GM18867 (cell line): ENCODE data around the gene PEF1.

Source experiments
- ATAC-seq: cut with Tn5 transposase; IDR thresholded peaks from one replicate; pipeline ENCODE4 v1.9.1; 2021; ENCODE audit warnings: mild to moderate bottlenecking, moderate library complexity; ENCODE audit not compliant: unreplicated experiment

PEF1 gene

DNA sequence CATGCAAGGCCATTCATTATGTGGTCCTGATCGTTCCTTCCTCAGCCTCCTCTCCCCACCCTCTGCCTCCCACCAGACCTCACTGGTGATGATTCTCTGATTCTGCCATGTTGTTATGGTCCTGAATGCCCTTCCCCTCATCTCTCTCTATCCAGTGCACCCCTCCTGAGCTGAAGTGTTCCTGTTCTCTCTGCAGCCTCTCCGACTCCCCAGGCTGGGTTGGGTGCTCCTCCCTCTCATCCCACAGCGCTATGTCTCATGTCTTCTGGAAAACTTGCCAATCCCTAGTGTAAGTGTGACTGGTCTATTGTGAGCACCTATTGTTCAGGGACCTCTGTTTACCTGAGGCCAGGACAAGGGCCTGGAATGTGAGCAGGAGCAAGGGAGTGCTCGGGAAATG, 11.1 kb upstream of the PEF1 start:
- no peak for ATAC-seq

DNA sequence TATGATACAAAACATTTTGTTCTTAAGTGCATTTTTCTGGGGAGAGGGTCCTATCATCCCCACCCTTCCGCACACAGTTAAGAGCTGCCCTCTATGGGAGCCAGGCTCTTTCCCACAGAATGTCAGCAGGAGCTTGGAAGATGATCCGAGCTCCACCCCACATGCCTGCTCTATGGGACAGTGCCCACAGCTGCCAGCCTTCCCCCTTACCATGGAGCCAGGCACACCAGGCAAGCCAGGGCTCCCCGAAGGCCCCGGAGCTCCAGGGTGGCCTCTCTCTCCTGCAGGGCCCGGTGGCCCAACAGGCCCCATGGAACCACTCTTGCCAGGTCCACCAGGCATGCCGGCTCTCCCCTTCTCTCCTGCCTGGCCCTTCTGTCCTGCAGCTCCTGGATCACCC, 10.4 kb upstream of the PEF1 start:
- ATAC-seq = no peak

DNA sequence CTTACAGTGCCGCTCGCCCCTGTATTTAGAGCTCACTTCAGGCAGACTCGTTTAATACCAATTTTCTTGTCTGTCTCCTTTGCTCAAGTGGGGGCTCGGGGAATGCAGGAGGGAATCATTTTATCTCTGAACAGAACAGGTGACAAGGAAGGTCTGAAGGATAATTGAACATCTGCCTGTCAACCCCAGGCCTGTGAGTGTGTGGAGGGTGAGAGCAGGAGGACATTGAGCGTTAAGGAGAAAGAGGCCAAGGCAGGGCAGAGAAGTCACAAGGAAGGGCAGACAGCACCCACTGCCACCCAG, 9.7 kb upstream of the PEF1 start:
- ATAC-seq = no peak

DNA sequence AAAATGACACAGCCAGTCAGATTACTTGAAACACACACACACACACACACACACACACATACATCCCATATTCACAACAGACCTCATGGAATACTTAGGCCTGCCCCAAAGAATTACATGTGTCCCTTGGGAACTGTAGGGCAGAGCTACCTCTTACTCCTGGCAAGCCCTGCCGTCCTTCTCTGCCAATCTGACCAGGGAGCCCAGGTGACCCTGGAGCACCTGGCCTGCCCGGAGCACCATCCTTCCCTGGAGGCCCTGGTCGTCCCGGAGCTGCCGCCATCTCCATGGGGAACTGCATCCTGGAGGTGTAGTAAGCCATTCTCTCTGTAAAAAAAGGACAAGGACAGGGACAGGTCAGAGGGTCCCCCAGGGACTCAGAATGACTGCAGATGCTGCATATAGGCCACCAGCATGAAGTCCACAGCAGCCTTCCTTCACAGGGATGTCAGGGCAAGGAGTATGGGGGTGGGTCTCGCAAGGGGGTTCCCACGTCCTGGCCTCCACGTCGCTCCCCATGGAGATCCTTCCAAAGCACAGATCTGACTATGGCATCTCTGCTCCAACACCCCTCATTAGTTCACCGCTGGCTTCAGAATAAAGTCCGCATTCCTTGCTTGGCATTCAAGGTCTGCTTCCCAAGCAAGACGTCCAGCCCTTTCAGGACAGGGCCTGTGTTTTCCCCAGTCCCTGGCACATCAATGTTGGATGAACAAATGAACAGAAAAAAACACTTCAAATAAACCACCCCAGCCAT, 9.2 kb upstream of the PEF1 start:
- no peak for ATAC-seq

DNA sequence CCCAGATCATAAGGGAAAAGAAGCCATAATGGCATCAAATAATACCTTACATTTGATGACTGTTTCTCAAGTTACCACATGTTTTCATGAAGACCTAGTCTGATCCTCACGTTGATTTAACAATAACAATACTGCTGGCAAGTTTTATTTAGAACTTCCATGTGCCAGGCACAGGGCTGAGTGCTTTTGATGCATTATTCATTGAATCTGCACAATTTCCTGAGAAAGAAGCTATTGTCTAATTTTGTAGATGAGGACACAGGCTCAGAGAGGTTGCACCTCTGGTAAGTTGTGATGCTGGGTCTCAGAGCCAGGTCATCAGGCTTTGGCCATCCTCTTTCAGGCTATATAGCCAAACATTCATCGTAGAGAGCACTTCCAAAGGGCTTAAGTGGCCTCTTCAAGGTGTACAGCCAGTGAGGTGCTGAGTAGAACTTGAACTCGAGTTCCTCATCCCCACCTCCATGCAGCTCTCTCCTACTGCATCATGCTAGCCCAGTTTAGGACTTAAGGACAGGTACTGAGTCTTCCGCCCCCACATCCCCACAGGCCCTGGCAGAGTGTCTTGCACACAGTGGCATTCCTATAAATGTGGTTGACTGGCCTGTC, 8.3 kb upstream of the PEF1 start:
- ATAC-seq = no peak

DNA sequence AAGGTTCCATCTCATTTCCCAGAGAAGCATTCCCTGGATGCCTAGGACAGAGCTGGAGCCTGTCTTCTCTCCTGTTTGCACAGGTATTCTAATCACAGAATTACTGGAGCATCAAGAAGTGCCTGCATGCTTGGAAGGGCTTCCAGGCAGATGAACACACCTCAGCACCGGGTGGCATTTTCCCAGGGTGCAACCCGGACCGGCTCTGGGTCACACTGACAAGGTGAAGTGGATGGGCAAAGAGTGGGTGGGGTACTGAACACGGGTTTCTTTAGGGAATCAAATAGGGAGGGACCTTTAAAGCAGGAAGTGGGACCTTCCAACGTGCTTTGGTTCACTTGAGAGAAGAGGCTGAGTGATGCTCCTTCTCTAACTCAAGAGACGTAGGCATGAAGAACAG, 7.1 kb upstream of the PEF1 start:
- no peak for ATAC-seq

DNA sequence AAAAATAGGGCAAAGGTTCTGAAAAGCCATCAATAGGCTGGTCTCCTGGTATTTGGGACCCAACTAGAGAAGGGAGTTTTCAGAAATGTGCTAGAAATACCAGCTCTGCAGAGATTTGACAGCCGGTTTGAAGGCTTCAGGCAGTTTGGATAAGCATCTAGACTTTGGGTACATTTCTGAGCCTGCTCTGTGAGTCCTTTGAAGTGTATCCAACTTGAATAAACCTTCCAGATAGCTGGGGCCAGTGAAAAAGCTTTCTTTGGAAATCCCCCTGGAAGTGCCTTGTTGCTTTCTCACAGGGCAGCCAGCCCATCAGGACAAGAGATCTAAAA, 6.4 kb upstream of the PEF1 start:
- ATAC-seq = no peak

DNA sequence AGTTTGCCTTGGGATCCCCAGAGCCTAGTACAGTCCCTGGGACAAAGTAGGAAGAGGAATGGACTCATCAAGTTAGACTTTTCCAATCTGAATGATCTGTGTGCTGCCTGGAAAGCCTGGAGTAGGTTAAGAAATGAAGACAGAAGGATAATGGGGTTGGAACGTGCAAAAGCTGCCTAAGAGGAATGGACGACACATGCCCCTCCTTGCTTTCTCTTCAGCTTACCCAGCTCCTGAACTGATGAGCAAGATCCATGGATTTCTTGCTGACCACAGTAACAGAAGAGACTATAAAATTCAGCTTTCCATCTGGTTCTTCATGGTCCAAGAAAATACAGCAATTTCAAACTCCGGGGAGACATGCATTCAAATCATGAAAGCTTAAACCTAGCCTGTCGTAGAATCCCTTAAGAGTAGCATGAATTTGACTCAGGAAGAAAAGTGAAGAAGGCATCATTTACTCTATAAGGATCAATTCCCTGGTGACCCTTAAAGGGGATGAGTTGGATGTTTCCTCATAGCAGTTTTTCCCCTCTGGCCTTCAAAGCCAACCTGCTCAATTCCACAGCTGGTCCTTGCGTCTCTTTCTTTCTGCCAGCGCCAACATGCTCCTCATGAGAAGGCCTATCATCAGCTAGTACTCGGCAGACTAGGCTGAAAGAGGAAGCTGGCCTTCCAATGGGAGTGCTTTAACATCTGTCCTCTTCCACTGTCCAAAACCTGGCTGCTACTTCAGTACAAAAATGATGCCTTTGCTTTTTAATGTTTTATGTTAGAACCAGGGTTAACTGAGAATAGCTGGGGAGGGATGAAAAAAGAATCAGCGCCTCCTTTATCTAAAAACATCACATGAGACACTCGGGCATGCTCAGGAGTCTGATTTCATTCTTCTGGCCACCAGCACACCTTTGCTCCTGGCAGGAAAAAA, 5.7 kb upstream of the PEF1 start:
- no peak for ATAC-seq

DNA sequence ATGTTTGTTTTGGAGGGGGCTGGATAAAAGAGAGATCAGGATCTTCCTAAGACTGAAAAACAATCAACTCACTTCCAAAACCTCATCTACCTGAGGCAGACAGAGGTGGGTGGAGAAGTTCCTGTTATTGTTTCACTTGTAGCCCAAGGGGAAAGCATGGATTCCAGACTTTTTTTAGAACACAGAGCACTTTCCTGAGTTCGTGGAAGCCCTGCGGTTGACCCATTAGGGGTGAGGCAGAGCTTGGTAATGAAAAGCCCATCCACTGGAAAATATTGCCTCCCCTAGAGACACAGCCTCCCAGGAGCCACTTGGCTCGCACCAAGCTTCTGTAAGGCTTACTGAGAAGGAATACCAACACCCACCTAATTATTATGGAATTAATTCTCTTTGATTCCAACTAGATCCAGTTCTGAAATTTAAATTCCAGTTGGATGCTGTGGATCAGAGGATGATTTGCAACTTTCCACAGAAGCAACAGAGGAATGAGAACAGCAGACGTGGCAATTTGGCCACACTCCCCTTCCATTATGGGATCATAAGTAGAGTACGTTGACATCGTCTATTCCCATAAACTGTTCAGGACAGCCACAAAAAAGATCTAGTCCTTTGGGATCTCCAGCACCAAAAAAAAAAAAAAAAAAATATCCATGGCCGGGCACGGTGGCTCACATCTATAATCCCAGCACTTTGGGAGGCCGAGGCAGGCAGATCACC, 4.1 kb upstream of the PEF1 start:
- no peak for ATAC-seq

DNA sequence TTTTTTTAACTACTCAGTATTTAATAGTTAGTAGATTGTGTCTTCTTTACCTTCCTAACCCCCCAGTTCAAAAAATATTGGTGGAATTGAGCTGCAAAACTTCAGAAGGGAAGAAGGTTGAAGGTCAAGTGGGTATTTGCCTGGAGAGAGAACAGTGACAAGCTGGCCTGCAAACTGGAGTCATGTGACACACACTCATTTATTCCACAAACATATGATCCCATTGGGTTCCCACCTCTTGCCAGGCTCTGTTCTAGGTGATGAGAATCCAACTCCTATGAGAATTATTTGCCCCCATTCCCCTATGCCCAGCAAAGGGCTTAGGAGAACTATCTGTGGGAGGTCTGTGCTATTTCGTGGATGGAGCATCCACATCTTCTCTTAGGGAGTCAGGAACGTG, 3.5 kb upstream of the PEF1 start:
- no peak for ATAC-seq

DNA sequence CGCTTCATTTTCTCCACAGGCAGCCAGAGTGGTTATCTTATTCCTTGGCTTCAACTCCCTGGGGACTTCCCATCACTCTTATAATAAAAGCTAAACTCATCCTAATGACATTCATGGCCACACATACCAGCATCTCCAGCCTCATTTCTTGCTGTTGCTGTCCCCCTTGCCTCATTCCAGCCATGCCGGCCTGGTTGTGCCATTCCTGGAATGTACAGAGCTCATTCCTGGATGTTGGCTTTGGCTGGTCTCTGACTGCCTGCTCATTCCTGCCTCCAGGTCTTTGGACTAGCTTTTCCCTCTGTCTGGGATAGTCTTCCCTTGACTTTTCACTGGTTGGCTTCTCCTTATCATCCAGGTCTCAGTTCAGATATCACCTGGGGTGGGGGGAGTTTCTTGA, 2.4 kb upstream of the PEF1 start:
- no peak for ATAC-seq

DNA sequence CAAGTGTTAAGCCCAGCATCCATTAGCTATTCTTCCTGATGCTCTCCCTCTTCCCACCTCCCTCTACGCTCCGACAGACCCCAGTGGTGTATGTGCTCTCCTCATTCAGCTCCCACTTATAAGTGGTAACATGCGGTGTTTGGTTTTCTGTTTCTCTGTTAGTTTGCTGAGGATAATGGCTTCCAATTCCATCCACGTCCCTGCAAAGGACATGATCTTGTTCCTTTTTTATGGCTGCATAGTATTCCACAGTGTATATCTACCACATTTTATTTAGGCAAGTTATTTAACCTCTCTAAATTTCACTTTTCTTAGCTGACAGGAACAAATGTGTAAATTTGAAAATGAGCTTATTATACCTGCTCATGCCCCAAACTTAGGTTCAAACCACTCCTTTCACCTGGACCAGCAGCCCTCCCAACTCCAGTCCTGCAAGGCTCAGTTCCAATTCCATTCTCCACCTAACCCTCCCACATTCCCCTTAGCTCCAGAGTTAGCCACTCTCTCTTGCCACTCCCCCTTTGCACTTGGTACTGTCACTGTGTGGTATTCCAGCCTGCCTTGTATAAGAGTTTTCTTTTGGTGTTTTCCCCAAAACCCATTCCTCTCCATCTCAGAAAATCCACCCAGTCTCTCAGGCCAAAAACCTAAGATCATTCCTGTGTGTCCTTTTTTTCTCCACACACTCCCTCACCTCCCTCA, 1.7 kb upstream of the PEF1 start:
- no peak for ATAC-seq

DNA sequence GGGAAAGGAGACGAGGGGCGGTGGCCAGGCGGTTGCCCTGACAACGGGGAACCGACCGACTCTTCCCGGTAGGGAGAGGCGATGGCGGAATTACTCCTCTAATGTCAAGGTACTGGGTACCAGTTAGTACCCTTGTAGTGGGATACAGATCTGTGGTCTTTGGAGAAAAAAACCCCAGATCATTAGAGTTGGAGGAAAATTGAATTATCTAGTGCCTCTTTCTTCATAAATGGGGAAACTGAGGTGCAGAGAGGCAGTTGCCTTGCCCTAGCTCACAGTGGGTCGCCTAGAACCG, 545 bp upstream of the PEF1 start:
- ATAC-seq = no peak

DNA sequence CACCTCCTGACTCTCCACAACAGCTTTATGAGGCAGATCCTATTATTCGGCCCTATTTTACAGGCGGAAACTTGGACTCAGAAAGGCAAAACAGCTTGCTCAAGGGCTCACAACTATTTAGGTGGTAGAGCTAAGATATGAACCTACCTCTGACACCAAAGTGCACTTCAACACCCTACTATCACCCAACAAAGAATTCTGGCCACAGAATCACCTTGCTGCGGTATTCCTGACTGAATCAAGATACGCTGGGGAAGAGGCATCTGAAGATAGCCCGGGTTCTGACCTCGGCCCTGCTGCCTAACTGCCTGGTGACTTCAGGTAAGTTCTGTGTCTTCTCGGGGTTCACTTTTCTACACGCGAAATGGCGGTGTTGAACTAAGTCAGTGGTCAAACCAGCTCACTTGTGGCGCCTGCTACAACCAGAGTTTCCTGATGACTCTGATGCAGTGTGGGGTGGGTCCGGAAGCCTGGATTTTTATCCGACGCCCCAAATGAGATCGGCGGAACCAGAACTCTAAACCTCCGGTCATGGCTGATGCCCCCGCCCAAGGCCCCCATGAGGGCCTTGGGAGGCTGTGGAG, 608 bp downstream of the PEF1 start:
- ATAC-seq = no peak

DNA sequence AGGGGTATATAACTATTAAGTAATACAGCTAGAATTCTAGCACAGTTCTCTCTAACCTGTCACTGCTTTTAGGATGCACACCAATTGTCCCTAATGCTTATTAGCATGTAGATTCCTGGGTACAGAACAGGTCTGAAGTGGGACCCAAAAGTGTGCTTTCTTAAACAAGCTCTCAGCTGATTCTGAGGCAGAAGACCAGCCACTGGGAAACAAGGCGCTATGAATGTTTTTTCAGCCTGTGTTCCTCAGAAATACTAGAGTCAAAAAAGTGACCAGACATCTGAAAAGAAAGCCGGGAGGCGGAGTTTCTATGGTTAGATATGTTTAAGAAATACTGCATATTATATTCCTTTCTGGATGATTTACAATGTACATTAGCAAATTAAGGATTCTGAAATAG, 1.8 kb downstream of the PEF1 start:
- ATAC-seq = no peak

DNA sequence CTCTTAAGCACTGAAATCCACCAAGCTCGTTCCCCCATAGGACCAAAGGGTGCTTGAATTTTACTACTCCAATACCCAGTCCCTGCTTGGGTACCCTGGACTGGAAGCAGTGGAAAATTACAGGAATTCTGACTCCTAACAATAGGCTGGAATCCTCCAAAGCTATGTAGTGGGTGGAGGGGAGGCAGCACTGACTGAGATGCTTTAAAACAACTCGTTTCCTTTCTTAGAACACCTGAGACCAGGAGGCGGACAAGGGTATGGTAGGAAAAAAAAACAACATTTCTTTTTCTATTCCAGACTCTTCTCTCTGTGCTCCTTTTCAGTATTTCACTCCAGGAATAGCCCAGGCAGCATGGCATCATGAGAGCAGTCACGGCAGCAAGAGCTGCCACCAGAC, 2.3 kb downstream of the PEF1 start:
- no peak for ATAC-seq

DNA sequence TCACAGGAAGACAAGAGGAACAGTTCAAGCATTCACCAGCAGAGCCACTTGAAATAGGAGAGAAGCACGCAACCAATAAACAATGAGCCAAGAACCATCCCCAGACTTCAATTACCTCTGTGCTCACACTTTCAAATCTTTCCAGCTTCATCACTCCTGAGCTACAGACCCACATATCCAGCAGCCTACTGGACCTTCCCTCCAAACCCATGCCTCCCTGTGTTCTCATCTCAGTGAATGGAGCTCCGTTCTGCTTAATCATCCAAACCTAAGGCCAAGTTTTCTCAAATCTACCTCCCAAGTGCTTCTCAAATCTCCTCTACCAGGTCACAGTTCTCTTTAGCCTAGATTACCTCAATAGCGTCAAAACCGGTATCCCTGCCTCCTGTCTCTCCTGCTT, 3.7 kb downstream of the PEF1 start:
- ATAC-seq = no peak

DNA sequence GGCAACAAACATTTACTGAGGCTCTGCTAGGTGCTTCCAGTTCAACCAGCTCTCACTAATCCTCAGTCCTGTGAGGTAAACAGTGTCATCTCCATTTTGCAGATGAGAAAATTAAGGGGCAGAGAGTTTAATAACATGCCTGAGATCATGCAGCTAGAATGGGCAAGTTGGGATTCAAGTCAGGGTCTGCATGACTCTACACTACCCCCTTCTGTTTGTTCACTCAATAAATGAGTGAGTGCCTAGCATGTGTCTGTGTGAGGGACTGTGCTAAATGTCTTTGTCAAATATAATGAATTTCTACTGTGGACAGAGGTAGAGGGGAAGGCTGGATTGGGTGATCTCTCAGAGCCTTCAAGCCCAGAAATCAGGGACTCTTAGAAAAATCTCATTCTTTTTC, 4.5 kb downstream of the PEF1 start:
- ATAC-seq = no peak

DNA sequence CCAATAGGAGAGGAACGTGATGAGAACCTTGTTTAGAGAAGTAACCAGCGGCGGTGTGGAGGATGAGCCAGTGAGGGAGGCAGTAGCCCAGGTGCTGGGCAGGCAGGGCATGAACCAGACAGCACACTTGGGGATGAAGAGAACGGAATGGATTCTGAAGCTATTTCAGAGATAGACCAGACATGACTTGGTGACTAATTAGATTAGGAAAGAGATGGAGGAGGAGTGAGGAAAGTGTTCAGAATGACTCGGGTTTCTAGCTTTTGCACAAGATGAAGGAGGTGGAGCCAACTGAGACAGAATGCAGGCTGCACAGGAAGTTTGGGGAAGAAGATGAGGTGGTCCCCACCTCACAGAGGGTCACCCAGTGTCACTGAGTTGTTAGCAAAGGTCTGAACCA, 5.1 kb downstream of the PEF1 start:
- ATAC-seq = no peak

DNA sequence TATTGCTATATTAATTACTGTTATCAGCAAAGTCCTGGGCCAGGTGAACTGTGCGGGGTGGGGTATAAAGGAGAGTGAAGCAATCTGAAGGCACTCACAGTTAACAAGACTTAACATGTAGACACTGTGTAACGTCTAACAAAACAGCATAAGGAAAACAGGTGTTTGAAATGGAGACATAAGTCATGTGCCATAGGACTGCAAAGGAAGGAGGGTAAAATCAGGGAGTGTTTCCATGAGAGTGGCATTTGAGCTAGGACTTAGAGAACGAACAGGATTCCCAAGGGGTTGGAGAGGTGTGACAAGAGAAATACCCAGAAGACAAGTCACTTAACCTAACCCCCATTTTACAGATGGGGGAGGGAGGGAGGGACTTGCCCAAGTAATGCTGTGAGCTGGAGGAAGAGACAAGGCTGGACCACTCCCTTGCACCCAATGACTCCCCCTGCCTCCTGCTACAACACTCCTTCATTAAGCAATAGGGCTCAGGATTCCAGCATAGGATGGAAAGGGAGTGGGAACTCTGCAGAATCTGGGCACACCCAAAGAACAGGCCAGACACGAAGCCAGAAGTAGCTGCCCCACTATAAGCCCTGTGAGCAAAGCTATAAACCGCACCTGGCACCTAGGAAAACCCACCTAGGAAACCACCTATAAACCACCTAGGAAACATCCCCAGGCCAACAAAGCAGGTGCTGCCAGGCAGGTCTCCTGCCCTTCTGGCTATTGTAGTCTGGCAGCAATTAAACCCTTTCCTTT, 6.6 kb downstream of the PEF1 start:
- ATAC-seq = no peak
